Stimulated activated CD8-positive, alpha-beta memory T cell treated with anti-CD3 and anti-CD28 coated beads, Interleukin-15, amount 100 ng/mL, for 1 hour (primary cell): Measurements from ENCODE around the gene ASTN2.
A peak's percentile ranks its signal among the peaks of the same experiment; 100 is the strongest.

Experiments used
- DNase-seq: peaks from one replicate; pipeline ENCODE4 v3.0.0-alpha.2; 2020; ENCODE audit warnings: low read depth

Gene ASTN2

DNA sequence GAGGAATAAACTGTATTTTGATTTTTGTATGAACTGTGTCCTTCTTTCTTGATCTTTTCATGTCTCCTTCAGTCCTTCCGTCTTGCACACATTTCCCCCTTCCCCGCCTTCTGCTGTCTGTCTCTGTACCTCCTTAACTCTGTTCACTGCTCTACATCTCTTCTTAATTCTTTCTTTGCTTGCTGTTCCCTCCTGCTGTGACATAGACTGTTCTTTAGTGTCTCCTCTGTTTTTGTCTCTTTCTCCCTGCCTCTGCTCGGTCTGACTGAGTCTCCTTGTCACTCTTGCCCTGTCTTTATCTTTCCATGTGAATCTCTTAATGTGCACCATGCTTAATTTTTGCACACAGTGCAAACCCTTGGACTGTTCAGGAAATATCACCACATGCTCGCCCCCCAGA is 614.8 kb downstream of the ASTN2 start:
- no peak for DNase-seq

DNA sequence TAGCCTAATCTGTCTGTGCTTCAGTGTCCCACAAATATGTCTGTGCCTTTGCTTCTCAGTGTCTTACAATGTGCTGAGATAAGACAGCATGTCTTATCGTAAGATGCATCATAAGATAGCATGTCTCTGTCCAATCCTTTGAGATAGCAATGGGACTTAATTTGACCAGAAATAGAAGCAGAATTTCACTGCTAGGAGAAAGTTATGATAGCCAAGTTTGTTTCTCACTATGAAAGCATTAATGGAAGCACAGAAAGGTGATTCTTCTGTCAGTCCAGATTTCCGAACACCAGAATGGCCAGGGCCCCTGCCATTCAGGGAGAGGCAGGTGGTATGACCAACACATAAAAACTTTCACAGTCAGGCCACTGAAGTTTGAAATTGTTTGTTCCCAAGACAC is 616.3 kb downstream of the ASTN2 start:
- no peak for DNase-seq

DNA sequence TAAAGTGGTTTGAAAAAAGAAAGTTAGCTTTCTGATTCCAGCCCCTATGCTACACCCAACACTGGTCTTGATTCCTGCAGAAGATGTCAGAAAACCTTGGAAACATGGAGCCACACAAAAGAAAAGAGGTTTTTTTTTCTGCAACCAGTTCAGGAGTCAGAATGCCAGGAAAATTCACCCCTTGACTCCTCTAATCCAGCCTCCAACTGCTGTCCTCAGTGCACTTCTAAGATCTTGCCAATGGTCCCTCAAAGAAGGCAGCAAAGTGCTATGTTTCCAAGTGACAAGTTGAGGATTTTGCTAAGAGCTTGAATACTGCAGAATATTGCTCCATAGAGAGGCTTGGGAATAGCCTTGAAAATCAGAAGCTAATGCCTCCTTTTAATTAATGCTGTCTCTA is 617.6 kb downstream of the ASTN2 start:
- no peak for DNase-seq

DNA sequence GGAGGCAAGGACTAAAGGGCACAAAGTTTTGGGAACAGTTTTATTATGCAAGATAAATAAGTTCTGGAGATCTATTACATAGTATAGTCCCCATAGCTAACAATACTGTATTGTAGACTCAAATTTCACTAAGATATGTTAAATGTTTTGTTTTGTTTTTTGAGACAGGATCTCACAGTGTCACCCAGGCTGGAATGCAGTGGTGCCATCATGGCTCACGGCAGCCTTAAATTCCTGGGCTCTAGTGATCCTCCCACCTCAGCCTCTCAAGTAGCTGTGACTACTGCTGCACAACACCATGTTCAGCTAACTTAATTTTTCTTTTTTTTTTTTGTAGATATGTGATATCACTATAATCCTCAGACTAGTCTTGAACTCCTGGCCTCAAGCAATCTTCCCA is 618.2 kb downstream of the ASTN2 start:
- DNase-seq: no peak

DNA sequence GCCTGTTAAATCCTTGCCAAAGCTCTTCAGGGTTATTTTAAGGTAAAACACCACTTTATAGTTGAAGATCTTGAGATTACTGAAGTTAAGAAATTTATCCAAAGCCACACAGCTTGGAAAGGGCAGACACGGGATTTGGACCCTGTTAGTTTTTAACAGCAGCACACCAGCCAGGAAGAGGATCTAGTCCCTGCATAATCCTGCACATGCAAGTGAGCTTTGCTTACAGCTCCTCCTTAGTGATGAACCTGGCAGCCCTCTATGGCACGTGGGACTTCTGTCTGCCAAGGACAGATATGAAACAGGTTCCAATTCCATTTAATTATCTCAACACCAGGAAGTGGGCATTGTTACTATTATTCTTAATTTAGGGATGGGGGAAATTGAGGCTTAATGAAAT is 619.0 kb downstream of the ASTN2 start:
- no peak for DNase-seq

DNA sequence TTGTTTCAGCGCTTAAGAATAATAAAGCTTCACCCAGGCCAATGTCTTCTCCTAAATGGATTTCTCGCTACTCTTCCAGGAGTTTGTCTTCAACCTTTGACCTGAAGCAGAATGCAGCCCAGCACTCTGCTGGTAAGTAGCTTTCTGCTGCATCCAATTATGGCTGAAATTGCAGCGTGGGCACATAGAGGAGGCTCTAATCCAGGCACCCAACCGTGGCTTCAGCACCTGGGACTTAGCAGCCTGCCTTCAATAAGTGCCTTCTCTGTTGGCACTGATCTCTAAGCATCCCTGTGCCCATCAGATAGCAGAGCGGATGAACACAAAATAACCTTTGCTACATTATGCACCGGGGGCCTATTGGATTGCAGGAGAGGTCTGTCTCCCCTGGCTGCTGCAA is 622.6 kb downstream of the ASTN2 start:
- no peak for DNase-seq

DNA sequence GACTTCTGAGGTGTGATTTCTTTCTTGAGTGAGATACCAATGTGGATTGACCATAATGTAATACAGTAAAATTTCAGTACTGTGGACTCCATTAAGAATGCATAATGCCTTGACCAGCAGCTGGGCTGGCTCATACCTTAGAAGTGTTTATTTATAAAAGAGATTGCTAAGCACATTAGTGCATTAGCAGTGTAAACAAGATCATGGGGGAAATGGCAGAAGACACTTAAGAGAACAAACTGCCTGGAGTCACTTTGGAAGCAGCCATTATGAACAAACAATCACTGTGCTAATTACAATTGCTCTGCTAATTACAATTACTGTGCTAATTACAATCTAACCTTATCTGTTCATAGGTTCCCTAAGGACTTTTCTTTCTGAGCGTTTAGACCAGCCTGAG is 623.5 kb downstream of the ASTN2 start:
- DNase-seq: no peak

DNA sequence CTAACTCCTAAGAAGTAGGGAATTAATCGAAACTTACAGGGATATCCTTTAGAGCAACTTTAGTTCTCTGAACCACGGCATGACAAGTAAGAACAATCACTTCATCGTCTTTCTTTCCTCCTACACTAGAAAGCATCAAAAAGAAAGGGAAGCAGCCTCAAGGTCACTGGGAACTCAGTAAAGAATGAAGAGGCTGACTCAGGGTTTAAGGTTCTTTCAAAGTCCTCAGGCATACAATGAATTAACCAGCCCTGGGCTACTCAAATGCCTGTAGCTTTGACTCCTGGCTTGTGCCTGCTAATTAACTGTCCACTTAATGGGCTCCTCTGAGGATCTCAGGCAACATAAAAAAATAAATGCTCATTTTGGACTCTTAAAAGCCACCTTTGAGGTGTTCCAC is 625.8 kb downstream of the ASTN2 start:
- DNase-seq: no peak

DNA sequence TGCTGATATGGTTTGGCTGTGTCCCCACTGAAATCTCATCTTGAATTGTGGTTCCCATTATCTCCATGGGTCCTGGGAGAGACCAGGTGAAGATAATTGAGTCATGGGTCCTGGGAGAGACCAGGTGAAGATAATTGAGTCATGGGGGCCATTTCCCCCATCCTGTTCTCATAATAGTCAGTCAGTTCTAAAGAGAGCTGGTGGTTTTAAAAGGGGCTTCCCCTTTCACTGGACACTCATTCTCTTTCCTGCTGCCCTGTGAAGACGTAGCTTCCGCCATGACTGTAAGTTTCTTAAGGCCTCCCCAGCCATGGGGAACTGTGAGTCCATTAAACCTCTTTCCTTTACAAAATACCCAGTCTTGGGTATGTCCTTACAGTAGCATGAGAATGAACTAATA is 628.1 kb downstream of the ASTN2 start:
- DNase-seq: no peak

DNA sequence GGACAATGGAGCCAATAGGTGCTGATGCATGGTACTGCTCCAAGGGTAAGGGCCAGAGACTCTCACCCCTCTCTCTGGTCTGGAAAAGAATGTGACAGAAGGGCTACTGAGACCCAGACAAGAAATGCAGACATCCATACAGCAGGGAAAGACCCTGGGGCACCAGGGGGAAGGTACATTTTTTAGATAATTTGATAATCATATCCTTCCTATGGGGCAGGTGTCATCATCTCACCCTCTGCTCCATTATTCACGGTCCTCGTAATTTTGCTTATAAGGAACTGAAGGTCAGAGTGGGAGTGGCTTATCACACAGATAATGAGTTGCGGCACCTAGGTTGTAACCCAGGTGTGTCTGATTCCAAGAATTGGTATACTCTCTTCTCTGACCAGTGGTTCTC is 637.7 kb downstream of the ASTN2 start:
- DNase-seq: no peak

DNA sequence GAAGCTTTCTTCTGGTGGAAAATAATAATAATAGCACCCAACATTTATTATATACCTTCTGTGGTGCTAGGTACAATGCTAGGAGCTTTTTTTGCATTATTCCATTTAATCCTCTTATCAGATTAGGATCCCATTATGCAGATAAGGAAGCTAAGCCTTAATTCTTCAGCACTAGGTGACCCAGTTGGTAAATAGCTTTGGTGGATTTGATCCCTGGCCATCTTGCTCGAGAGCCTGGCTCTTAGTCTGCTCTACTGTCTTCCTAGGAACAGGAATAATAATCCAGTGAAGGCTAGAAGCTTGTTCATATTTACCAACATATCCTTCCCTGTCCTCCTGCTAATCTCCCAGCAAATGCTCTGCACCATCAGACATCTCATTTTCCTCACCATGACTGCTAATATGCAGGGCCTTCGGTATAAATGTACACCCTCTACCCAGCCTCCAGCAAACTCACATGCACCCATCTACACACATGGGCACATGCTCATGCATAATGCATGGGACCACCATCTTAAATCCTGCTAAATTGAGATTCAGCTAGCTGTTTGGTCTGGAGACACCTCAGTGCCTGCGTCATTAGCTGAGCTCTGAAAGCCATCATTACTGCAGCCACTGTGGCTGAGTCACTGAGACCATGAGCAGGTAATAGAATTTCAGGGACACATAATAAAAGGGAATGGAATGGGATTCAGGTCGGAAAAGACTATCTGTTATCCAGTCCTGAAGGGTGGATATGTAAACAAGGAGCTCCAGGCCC is 640.3 kb downstream of the ASTN2 start:
- DNase-seq: no peak

DNA sequence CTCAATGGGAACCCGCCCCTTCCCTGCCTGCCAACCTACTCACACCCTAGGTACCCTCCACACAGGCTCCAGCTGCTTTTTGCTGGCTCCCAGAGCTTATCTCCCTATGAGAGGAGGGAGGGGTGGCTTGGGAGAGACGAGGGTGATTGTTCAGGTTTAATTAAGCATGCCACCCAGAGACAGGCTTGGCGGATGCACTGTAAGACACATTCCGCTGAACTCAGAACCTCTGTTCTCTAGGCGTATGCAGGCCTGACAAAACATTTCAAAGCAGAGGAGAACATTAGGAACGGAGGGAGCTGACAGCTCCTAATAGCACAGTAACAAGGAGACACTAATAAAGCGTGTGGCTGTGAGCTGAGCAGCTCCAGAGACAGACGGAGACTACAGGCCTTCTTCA is 647.6 kb downstream of the ASTN2 start:
- no peak for DNase-seq

DNA sequence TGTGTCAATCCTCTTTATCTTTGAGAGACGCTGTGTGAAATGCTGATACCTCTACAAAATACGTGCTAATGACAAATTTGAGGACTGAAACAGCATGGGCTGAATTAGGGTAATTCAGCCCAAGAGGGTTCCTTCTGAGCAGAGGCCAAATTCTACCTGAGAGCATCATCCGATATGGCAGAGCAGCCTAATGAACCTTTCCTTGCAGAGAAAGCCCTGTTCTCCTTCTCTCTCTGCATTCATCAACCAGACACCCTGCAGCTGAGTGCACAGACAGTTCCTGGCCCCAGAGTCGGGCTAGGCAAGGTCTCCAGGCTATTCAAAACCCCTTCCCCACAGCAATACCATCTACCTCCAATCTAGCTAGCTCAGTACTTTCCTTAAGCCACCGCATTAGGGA is 649.8 kb downstream of the ASTN2 start:
- DNase-seq: no peak

DNA sequence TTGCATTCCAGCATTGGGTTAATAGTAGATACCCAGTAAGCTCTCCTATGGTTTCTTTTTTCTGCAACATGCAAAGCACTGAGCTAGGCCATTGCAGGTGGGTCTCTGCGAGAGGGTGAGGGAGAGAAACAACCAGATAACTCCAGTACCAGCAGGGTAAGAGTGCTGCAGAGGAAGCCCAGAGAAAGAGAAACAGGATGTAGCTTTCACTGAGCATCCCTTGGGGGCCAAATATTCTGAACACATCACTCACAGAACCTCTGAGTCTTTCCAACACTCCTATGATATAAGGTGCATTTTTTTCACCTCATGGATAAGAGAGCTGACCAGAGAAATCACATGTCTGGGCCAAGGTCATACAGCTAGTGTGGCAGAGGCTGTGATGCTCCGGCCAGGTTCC is 651.1 kb downstream of the ASTN2 start:
- DNase-seq: no peak

DNA sequence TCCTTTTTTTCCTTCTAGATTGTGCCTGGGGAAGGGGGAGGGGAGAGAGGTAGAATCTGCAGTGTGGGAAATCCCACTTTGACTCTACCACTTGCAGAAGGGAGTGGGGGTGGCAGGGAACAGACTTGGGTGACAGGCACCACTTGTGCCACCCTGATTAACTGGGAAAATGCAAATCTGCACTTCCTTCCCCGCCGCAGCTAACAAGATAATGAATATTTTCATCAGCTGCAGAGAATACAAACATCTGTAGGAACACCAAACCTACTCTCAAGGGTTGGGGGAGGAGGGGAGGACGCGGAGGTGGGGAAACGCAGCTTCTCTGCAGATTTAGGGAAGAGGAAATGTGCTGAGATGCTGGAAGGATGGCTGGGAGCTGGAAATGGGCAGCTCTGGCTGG is 654.2 kb downstream of the ASTN2 start:
- DNase-seq: no peak

DNA sequence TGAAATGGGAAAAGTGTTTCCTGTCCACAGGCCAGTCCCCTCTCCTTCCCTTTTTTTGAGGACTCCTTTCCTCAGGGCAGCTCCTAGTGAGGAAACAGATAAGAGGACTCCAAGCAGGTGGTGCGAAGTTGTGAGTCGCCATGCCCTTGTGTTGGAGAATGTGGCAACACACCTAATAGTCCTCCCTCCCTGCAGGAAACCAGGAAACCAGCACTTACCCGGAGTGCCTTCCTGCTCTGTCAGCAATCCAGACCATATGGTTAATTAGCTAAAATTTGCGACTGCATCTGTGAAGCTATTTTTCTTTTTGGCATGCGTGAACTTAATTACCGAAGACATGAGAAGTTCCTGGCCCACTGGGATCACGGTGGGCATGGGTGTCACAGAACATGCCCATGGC is 657.8 kb downstream of the ASTN2 start:
- no peak for DNase-seq

DNA sequence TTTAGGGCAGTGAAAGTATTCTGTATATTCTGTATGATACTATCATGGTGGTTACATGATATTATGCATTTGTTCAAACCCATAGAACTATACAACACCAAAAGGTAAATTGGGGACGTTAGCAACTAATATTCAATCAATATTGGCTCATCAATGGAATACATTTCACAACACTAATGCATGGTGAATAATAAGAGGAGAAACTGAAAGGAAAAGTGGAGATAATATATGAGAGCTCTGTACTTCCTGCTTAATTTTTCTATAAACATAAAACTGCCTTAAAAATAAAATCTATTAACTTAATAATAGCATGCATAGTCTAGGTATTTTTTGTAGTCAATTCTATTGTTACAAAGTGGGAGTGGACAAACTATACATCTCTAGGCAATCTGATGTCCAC is 661.5 kb downstream of the ASTN2 start:
- DNase-seq: no peak

DNA sequence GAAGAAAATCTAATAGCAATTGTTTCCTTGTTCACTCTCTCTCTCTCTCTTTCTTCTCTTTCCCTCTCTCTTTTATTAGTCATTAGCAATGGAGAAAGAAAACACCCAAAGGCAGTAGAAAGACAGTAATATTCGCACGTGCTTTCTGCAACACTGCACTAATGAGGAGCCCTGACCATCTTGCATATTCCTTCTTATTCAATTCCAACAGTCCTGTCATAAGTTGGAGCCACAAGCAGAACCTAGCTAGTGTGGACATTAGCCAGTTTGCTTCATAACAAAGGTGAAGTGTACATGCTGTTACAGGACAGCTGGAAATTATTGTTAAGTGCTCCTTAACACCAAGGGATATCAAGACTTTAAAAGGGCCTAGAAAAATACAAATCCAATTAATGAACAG is 664.3 kb downstream of the ASTN2 start:
- DNase-seq: no peak

DNA sequence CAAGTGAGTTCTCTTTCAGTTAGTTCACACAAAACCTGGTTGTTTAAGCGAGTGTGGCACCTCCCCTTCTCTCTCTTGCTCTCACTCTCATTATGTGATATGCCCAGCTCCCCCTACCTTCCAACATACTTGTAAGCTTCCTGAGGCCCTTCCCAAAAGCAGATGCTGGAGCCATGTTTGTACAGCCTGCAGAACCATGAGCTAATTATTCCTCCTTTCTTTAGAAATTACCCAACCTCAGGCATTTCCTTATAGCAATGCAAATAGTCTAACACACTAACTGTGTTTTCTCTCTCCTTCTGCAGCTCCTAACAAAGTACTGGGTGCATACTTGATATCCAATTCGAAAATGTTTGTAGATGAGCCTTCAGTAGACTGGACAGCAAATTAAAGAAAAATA is 665.1 kb downstream of the ASTN2 start:
- DNase-seq: no peak

DNA sequence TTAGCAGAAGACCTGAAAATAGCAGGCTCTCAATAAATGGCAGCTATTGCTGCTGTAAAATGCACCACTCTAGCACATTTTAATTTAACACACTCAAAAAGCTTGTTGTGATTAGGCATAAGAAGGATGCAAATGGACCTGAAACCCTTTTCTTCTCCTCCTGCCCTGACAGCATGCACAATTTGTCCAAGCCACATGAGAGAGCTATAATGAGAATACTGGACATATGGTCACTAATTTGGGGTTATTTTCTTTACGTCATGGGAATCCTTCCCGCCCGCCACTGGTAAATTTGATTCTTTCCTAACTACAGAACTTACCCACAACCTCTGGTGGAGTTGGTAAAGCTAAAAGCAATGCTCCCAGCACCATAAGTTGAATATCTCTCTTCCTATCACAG is 665.7 kb downstream of the ASTN2 start:
- no peak for DNase-seq

DNA sequence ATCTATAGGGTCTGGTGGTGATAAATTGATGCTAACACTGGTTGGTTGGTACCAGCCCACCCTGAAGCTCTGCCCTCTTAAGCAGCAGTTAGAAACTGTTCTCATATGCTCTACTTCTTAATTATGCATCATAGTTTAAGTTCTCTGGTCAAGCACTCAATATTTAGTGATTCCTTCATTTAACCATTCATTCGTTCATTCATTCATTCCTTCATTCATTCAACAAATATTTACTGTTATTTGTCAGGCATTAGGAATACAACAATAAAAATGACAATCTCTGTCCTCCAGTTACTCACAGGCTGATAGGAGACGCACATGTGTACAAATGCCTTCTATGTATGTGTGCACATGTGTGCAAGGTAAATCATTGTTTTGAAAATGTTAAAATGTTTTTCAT is 673.1 kb downstream of the ASTN2 start:
- DNase-seq: no peak

DNA sequence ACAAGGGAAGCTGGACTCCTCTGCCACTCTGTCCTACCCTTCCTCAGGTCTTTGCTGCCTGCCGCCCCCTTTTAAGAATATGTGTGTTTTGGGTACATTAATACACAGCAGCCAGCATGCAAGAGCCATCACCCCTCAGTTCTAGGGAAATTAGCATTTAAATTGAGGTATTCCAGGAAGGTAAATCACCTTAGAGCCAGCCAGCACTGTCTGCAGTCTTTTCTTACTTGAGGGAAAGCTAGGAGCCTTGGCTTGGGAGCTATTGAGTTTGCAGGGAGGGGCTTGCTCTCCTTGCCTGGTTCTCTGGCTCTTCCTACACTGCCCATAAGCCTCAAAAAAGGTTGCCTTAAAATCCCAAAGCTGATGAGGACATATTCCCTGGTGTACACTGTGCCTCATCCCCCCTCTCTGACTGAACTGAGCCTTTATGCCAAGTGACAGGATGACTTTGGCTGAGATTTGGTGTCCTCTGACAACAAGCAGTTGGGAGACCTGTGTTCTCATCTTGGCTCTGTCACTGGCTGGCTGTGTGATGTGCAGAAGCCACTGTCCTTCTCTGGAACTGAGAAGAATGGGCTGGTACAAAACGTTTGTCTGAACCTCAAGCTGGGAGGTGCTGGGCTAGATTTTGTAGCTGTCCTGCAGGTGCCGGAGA is 673.6 kb downstream of the ASTN2 start:
- DNase-seq: no peak

DNA sequence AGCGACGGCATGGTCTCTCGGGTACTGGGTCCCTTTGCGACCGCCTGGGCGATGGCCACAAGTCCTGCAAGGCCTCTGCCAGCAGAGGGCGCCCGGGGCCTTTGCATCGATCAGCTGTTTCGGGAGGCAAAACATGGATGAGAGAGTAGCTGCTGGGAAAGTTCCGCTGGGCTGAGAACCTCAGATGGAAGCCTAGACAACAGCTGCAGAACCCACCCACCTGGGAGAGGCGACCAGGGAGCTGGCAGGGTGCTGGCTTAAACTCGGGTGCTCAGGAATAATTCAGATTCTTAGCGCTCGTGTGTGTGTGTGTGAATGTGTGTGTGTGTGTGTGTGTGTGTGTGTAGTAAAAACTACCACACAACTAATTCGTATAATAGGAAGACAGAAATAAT is 677.7 kb downstream of the ASTN2 start:
- peak; percentile 14 for DNase-seq
